GM21717 (cell line): Measurements from ENCODE around the gene ZNF701.
"Not testable (repeated sequence)": the region's sequence is repeated elsewhere in the genome, so short reads cannot be mapped to it uniquely, and the experiment has no call there.

ENCODE experiments used
- ATAC-seq: cut with Tn5 transposase; IDR thresholded peaks from one replicate; pipeline ENCODE4 v1.9.1; 2021; ENCODE audit warnings: mild to moderate bottlenecking, moderate library complexity; ENCODE audit not compliant: unreplicated experiment

The ZNF701 gene

GRCh38 chr19:52570000-52570861 is at the start of gene ZNF701:
ZNF701 (plus strand) TSS chr19:52570287; CDS start chr19:52574148, 3,861 bp downstream.
- ATAC-seq, result peak; percentile 91

- ATAC-seq, result no peak
Observed at GRCh38 chr19:52522551-52522950, 47.5 kb upstream of the ZNF701 start.

GRCh38 chr19:52524086-52524485 is 46.0 kb upstream of the ZNF701 start:
- no peak for ATAC-seq

GRCh38 chr19:52527134-52527955 is 42.7 kb upstream of the ZNF701 start, which contains the start of gene ZNF808:
ZNF808 (plus strand) TSS chr19:52527668; CDS start chr19:52543285, 15,617 bp downstream.
- ATAC-seq, result peak; percentile 84

GRCh38 chr19:52527956-52528351 is 42.1 kb upstream of the ZNF701 start:
- peak; percentile 10 for ATAC-seq

- no peak for ATAC-seq
Observed at GRCh38 chr19:52532480-52532879, 37.6 kb upstream of the ZNF701 start.

- no peak for ATAC-seq
Observed at GRCh38 chr19:52533901-52534300, 36.2 kb upstream of the ZNF701 start.

- ATAC-seq, result not testable (repeated sequence)
Observed at GRCh38 chr19:52535385-52535770, 34.7 kb upstream of the ZNF701 start.

- ATAC-seq, result no peak
Observed at GRCh38 chr19:52535771-52536447, 34.2 kb upstream of the ZNF701 start.

- ATAC-seq, result no peak
Observed at GRCh38 chr19:52536448-52536800, 33.7 kb upstream of the ZNF701 start.

GRCh38 chr19:52538815-52539214 is 31.3 kb upstream of the ZNF701 start:
- ATAC-seq, result not testable (repeated sequence)

- ATAC-seq, result not testable (repeated sequence)
Observed at GRCh38 chr19:52541176-52541575, 28.9 kb upstream of the ZNF701 start.

- ATAC-seq, result no peak
Observed at GRCh38 chr19:52541608-52542007, 28.5 kb upstream of the ZNF701 start.

GRCh38 chr19:52542541-52542940 is 27.5 kb upstream of the ZNF701 start:
- ATAC-seq, result not testable (repeated sequence)

GRCh38 chr19:52542984-52543664 is 27.0 kb upstream of the ZNF701 start:
- no peak for ATAC-seq

GRCh38 chr19:52554216-52554971 is 15.7 kb upstream of the ZNF701 start:
- ATAC-seq, result no peak

GRCh38 chr19:52557231-52557995 is 12.7 kb upstream of the ZNF701 start:
- ATAC-seq, result no peak

GRCh38 chr19:52558732-52559445 is 11.2 kb upstream of the ZNF701 start:
- ATAC-seq, result not testable (repeated sequence)
